Fibroblast of villous mesenchyme (primary cell): ENCODE results near the gene IDH2. TPM values are rescaled to one million over a fixed set of nuclear protein-coding genes. Genes with fewer than 3 reads are reported as not detected.
A peak's percentile ranks its signal among the peaks of the same experiment; 100 is the strongest.

Experiments used
- DNase-seq: peaks from one replicate; pipeline ENCODE4 v3.0.0-alpha.2; 2010; ENCODE audit warnings: low read depth
- H3K4me3 ChIP-seq: 2 replicates; pipeline ENCODE4 v1.5.1; 2011; ENCODE audit warnings: low read depth, mild to moderate bottlenecking, low read length
- CTCF ChIP-seq: IDR thresholded peaks from 2 replicates; pipeline ENCODE4 v1.5.1; 2012; ENCODE audit warnings: low read depth, mild to moderate bottlenecking, low read length; ENCODE audit not compliant: insufficient read depth
- total RNA-seq: library from RNA; depleted of rRNA; stranded (reverse); fragments of >200 nt; gene quantifications from 2 replicates; pipeline ENCODE4 v1.2.3, GENCODE V29; 2012

IDH2 gene
- total RNA-seq, 1 donor = 70.4 TPM

- DNase-seq = peak; percentile 36
- TF ChIP-seq CTCF = no peak
- peak overlapping the region; percentile 70 for H3K4me3 ChIP-seq
Measured at GRCh38 chr15:90101130-90101968, 919 bp downstream of the IDH2 start.

- TF ChIP-seq CTCF = no peak
- peak; percentile 23 for DNase-seq
- no peak overlapping the region for H3K4me3 ChIP-seq
Measured at GRCh38 chr15:90099868-90100831, 2.1 kb downstream of the IDH2 start.

- no peak overlapping the region for H3K4me3 ChIP-seq
- no peak for DNase-seq
- no peak for TF ChIP-seq CTCF
Measured at GRCh38 chr15:90099072-90099867, 3.0 kb downstream of the IDH2 start.

GRCh38 chr15:90097475-90097874, 4.8 kb downstream of the IDH2 start:
- DNase-seq = peak; percentile 7
- no peak for TF ChIP-seq CTCF
- H3K4me3 ChIP-seq = no peak overlapping the region

GRCh38 chr15:90095521-90095959, 6.7 kb downstream of the IDH2 start:
- DNase-seq = no peak
- TF ChIP-seq CTCF = no peak
- H3K4me3 ChIP-seq = no peak overlapping the region
